ENCODE measurements around the gene TRPM4.

Gene TRPM4

GRCh38 chr19:49249933-49250332, 92.3 kb downstream of the TRPM4 start:
- no peak overlapping the region for H3K4me3 ChIP-seq (ENCODE audit: control insufficient read depth, low read depth, low read length)
- TF ChIP-seq CTCF (conservative IDR thresholded peaks at IDR 0.05; ENCODE audit: control insufficient read depth, insufficient read depth, low read depth, low read length) = no peak
- DNase-seq (ENCODE audit: low read depth) = no peak

GRCh38 chr19:49255674-49256073, 98.1 kb downstream of the TRPM4 start:
- DNase-seq (ENCODE audit: low read depth) = no peak
- no peak for TF ChIP-seq CTCF (conservative IDR thresholded peaks at IDR 0.05; ENCODE audit: control insufficient read depth, insufficient read depth, low read depth, low read length)

GRCh38 chr19:49256691-49257090, 99.1 kb downstream of the TRPM4 start:
- DNase-seq (ENCODE audit: low read depth) = no peak
- no peak for TF ChIP-seq CTCF (conservative IDR thresholded peaks at IDR 0.05; ENCODE audit: control insufficient read depth, insufficient read depth, low read depth, low read length)
- H3K4me3 ChIP-seq (ENCODE audit: control insufficient read depth, low read depth, low read length) = no peak overlapping the region

More at GRCh38 chr19:49255674-49256073, 98.1 kb downstream of the TRPM4 start:
- no peak overlapping the region for H3K4me3 ChIP-seq (ENCODE audit: control insufficient read depth, low read depth, low read length)
